Measurements from ENCODE around the gene TXK.

Gene TXK

GRCh38 chr4:48074657-48075056 is 59.4 kb downstream of the TXK start:
- no peak for DNase-seq (ENCODE audit: low read depth)
- no peak overlapping the region for H3K4me3 ChIP-seq (ENCODE audit: low read depth, low read length)
- no peak for TF ChIP-seq POLR2A (IDR thresholded peaks at IDR 0.05; ENCODE audit: extremely low read depth, insufficient read length)
- no peak for TF ChIP-seq CTCF (IDR thresholded peaks at IDR 0.05; ENCODE audit: low read depth, low read length)
- no peak for TF ChIP-seq MYC (IDR thresholded peaks at IDR 0.05; ENCODE audit: low read depth, low read length)
- no peak for TF ChIP-seq MAX (IDR thresholded peaks at IDR 0.05; ENCODE audit: low read depth, low read length)

- no peak for DNase-seq (ENCODE audit: low read depth)
- TF ChIP-seq CTCF (IDR thresholded peaks at IDR 0.05; ENCODE audit: low read depth, low read length): no peak
- TF ChIP-seq POLR2A (IDR thresholded peaks at IDR 0.05; ENCODE audit: extremely low read depth, insufficient read length): no peak
- TF ChIP-seq MAX (IDR thresholded peaks at IDR 0.05; ENCODE audit: low read depth, low read length): no peak
- no peak for TF ChIP-seq MYC (IDR thresholded peaks at IDR 0.05; ENCODE audit: low read depth, low read length)
Observed at GRCh38 chr4:48073567-48074103, 60.4 kb downstream of the TXK start.

GRCh38 chr4:48071191-48071590 is 62.9 kb downstream of the TXK start:
- TF ChIP-seq MYC (IDR thresholded peaks at IDR 0.05; ENCODE audit: low read depth, low read length) (no peak), MAX (IDR thresholded peaks at IDR 0.05; ENCODE audit: low read depth, low read length) (no peak), POLR2A (IDR thresholded peaks at IDR 0.05; ENCODE audit: extremely low read depth, insufficient read length) (no peak), CTCF (IDR thresholded peaks at IDR 0.05; ENCODE audit: low read depth, low read length) (no peak)
- no peak for DNase-seq (ENCODE audit: low read depth)

More at GRCh38 chr4:48073567-48074103, 60.4 kb downstream of the TXK start:
- H3K4me3 ChIP-seq (ENCODE audit: low read depth, low read length): no peak overlapping the region

GRCh38 chr4:48069026-48069425 is 65.0 kb downstream of the TXK start:
- DNase-seq (ENCODE audit: low read depth): no peak
- no peak for TF ChIP-seq CTCF (IDR thresholded peaks at IDR 0.05; ENCODE audit: low read depth, low read length)
- no peak for TF ChIP-seq POLR2A (IDR thresholded peaks at IDR 0.05; ENCODE audit: extremely low read depth, insufficient read length)
- TF ChIP-seq MAX (IDR thresholded peaks at IDR 0.05; ENCODE audit: low read depth, low read length): no peak
- no peak overlapping the region for H3K4me3 ChIP-seq (ENCODE audit: low read depth, low read length)

More at GRCh38 chr4:48071191-48071590, 62.9 kb downstream of the TXK start:
- H3K4me3 ChIP-seq (ENCODE audit: low read depth, low read length): no peak overlapping the region

GRCh38 chr4:48068182-48068581 is 65.9 kb downstream of the TXK start:
- no peak for TF ChIP-seq MAX (IDR thresholded peaks at IDR 0.05; ENCODE audit: low read depth, low read length)
- TF ChIP-seq CTCF (IDR thresholded peaks at IDR 0.05; ENCODE audit: low read depth, low read length): no peak
- no peak for TF ChIP-seq POLR2A (IDR thresholded peaks at IDR 0.05; ENCODE audit: extremely low read depth, insufficient read length)
- TF ChIP-seq MYC (IDR thresholded peaks at IDR 0.05; ENCODE audit: low read depth, low read length): no peak
- DNase-seq (ENCODE audit: low read depth): no peak
- H3K4me3 ChIP-seq (ENCODE audit: low read depth, low read length): no peak overlapping the region
